ACC112 (cell line): ENCODE measurements around the gene CNR2.
"Not testable (repeated sequence)": the region's sequence is repeated elsewhere in the genome, so short reads cannot be mapped to it uniquely, and the experiment has no call there.

ENCODE experiments used
- H2AFZ ChIP-seq: fragments of 200-600 bp; sonication (generic); one replicate; pipeline ENCODE4 v1.6.0; 2017; ENCODE audit warnings: antibody characterized with exemption, low read length; ENCODE audit not compliant: unreplicated experiment
- H3K27ac ChIP-seq: fragments of 200-600 bp; sonication (generic); 2 replicates; pipeline ENCODE4 v1.5.1; 2014; ENCODE audit warnings: low read depth, mild to moderate bottlenecking, antibody characterized with exemption, low read length, moderate library complexity
- H3K27me3 ChIP-seq: fragments of 200-600 bp; sonication (generic); 2 replicates; pipeline ENCODE4 v1.6.1; 2014; ENCODE audit warnings: mild to moderate bottlenecking, antibody characterized with exemption, low read length, moderate library complexity, mixed read lengths; ENCODE audit not compliant: insufficient read depth
- H3K36me3 ChIP-seq: fragments of 200-600 bp; sonication (generic); 2 replicates; pipeline ENCODE4 v1.6.1; 2016; ENCODE audit warnings: mild to moderate bottlenecking, antibody characterized with exemption, low read length, moderate library complexity, mixed read lengths; ENCODE audit not compliant: insufficient read depth
- H3K4me1 ChIP-seq: fragments of 200-600 bp; sonication (generic); one replicate; pipeline ENCODE4 v1.6.1; 2016; ENCODE audit warnings: low read length, mixed read lengths; ENCODE audit not compliant: insufficient read depth, unreplicated experiment, control insufficient read depth
- H3K4me3 ChIP-seq: fragments of 200-600 bp; sonication (generic); 2 replicates; pipeline ENCODE4 v1.5.1; 2014; ENCODE audit warnings: mild to moderate bottlenecking, low read depth, low read length
- H3K79me2 ChIP-seq: fragments of 200-600 bp; sonication (generic); one replicate; pipeline ENCODE4 v1.6.0; 2016; ENCODE audit warnings: low read length; ENCODE audit not compliant: control insufficient read depth, unreplicated experiment, insufficient read depth

CNR2 gene

DNA sequence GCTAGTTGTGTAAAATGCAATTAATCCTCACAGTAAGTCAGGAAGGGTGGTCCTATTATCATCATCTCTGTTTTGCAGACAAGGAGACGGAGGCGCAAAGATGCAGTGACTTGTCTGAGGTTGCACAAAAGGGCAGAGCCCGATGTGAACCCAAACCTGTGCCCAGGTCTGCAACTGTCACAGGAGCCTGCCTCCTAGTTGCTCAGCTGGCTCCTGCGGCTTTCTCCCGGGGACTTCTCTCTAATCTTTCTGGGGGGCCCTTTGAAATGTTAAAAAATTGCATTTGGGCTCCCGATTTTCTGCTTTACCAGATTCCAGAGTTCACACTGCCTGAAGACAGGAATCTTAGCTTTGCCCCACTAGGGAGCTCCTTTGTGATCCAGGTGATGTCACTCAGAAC is 9.4 kb downstream of the CNR2 start:
- no peaks in the 10 kb centered on the region for H3K36me3 ChIP-seq
- H3K27ac ChIP-seq = no peak overlapping the region
- H2AFZ ChIP-seq = no peak overlapping the region
- H3K79me2 ChIP-seq = no peaks in the 10 kb centered on the region
- peaks cover 39% of the 10 kb centered on the region for H3K27me3 ChIP-seq
- H3K4me1 ChIP-seq = peaks cover 4% of the 10 kb centered on the region
- H3K4me3 ChIP-seq = no peak overlapping the region

DNA sequence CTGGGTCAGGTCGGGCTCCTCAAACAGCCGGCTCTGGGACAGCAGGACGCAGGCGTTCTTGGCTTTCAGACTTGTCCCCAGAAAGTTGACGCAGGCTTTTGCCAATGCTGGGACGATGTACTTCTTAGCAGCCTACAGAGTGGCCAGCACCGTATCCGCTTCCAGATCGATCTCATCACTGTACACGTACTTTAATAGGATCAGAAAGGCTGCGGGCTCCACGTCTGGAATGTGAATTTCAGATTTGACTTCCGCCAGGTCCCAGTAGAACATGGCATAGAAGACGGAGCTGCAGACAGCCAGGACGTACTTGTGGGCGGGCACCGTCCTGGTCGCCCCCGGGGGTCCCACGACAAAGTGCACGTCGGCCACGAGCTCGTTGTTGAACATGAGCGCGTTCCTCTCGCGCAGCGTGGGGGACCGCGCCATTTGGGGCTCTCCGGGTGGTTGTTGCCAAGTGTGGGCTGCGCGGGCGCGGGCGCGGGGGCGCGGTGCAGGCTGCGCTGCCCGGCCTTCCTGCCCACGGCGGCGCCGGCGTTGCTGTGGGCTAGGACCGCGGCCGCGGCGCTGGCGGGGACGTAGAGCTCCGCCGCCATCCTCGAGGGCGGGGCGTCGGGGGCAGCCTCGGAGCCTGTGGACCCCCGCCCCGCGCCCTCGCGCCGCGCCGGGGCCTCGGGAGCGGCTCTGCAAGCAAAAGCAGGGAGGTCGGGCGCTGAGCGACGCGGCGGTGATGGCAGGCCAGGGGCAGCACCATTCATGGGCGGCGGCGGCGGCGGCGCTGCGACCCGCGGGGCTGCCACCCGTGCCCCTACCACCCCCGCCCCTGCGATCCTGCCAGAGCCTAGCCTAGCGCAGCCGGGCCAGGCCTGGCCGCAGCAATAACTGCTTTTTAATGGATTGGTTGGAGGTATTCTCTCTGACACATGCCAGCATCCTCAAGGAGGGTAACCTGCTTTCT is 10.6 kb downstream of the CNR2 start:
- Histone ChIP-seq H3K4me3 (peak overlapping the region; percentile 59), H3K27me3 (peaks cover 35% of the 10 kb centered on the region)

DNA sequence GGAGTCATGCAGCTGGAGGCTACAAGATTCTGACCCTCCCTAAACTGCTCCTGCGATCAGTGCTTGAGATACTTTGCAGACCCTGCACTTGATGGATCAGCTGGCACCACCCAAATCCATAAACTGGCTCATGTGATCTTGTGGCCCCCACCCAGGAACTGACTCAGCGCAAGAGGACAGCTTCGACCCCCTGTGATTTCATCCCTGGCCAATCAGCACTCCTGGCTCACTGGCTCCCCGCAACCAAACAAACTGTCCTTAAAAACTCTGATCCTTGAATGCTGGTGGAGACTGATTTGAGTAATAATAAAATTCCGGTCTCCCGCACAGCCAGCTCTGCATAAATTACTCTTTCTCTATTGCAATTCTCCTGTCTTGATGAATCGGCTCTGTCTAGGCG is 13.1 kb downstream of the CNR2 start:
- not testable (repeated sequence) for H3K27ac ChIP-seq, H3K4me1 ChIP-seq, H3K79me2 ChIP-seq, H2AFZ ChIP-seq, H3K4me3 ChIP-seq, H3K36me3 ChIP-seq
- peaks cover 35% of the 10 kb centered on the region for H3K27me3 ChIP-seq

More for the DNA sequence above, 10.6 kb downstream of the CNR2 start:
- H3K79me2 ChIP-seq = no peaks in the 10 kb centered on the region
- peaks cover 4% of the 10 kb centered on the region for H3K4me1 ChIP-seq
- H2AFZ ChIP-seq = peak overlapping the region; percentile 12
- H3K27ac ChIP-seq = no peak overlapping the region
- no peaks in the 10 kb centered on the region for H3K36me3 ChIP-seq

DNA sequence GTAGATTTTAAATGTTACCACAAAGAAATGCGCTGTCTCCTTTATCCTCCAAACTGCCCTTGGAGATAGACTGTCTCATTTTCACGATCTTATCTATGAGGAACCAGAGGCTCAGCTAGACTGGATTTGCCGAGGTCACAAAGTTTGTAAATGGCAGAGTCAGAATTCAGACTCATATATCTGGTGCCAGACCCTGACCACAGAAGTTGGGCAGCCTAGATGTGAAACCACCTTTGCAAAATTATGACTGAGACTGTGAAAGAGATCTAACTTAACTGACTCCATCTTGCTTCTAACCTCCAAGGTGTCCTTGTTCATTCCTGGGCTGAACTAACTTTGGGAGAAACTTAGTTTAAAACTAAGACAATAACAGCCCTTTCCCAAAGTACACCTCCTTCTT is 14.1 kb downstream of the CNR2 start:
- Histone ChIP-seq H3K4me1 (peaks cover 4% of the 10 kb centered on the region), H3K27me3 (peaks cover 29% of the 10 kb centered on the region), H3K27ac (no peak overlapping the region), H3K79me2 (no peaks in the 10 kb centered on the region), H3K4me3 (no peak overlapping the region), H3K36me3 (no peaks in the 10 kb centered on the region), H2AFZ (no peak overlapping the region)

DNA sequence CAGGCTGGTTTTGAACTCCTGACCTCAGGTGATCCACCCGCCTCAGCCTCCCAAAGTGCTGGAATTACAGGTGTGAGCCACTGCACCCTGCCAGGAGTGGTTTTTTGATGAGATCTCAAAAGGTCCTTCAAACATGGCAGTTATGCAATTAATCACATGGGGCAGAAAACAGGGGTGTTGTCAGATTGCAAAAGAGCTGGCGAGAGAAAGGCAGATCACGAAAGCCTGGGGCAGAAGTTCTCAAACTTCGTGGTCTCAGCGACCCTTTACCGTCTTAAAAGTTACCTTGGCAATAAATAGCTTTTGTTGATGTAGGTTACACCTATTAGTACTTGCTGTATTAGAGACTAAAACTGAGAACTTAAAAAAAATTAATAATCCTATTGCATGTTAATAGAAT is 16.1 kb downstream of the CNR2 start:
- Histone ChIP-seq H3K4me1 (peaks cover 4% of the 10 kb centered on the region), H2AFZ (no peak overlapping the region), H3K79me2 (no peaks in the 10 kb centered on the region), H3K27me3 (peaks cover 13% of the 10 kb centered on the region; the same call in 1 of the 2 replicates), H3K4me3 (no peak overlapping the region), H3K27ac (no peak overlapping the region), H3K36me3 (no peaks in the 10 kb centered on the region)

DNA sequence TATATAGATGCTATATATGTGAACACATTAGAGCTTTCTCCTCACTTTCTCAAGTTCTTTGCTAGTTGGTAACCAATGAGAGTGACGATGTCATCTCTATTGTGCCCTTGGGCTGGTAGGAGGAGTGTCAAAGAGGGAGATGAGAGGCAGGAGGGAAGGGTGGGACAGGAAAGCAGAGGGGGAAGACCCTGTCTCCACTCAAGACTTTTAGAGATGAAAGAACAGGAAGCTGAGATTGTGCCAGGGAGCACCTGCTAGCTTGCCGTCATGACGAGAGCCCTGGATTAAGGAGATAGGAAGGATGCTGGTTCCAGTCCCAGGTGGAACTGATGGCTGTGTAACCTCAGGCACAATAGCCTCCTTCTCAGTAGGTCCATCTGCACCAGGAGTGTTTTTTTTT is 16.7 kb downstream of the CNR2 start:
- Histone ChIP-seq H3K4me3 (no peak overlapping the region), H2AFZ (no peak overlapping the region), H3K27ac (no peak overlapping the region), H3K27me3 (peaks cover 9% of the 10 kb centered on the region; the same call in 1 of the 2 replicates), H3K36me3 (no peaks in the 10 kb centered on the region), H3K4me1 (peaks cover 4% of the 10 kb centered on the region), H3K79me2 (no peaks in the 10 kb centered on the region)

DNA sequence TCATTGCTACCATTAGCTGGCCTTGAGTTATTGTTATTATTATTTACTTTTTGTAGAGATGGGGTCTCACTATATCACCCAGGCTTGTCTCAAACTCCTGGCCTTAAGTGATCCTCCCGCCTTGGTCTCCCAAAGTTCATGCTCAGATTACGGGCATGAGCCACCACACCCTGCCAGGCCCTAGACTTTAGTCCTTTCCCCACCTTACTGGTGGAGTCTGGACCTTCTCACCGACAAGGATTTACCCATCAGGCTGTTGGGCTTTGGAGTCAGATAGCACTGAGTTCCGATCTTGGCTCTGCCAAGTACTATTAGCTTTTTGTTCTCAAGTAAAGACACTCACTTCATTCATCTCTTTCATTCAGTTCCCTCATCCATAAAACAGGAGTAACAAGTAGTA is 17.2 kb downstream of the CNR2 start:
- no peaks in the 10 kb centered on the region for H3K79me2 ChIP-seq
- H3K27ac ChIP-seq = no peak overlapping the region
- H3K36me3 ChIP-seq = no peaks in the 10 kb centered on the region

DNA sequence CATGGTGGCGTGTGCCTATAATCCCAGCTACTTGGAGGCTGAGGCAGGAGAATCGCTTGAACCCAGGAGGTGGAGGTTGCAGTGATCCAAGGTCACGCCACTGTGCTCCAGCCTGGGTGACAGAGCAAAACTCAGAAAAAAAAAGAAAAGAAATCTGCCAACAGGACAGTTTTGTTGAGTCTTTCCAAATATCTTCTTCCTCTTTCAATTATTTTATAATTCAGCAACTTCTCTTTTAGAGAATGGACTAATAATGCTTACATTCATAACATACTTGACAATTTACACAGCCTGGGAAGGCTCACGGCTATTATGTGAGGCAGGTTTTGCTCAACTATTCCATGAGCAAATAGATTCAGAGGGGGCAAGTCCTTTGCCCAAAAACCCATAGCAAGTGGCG is 18.1 kb downstream of the CNR2 start:
- Histone ChIP-seq H3K79me2 (no peaks in the 10 kb centered on the region), H3K36me3 (no peaks in the 10 kb centered on the region), H3K4me3 (no peak overlapping the region), H3K4me1 (peaks cover 2% of the 10 kb centered on the region), H3K27me3 (0 out of 2 replicates have a peak, but pooled peaks cover 3% of the 10 kb centered on the region), H2AFZ (no peak overlapping the region), H3K27ac (no peak overlapping the region)

More for the DNA sequence above, 17.2 kb downstream of the CNR2 start:
- 0 out of 2 replicates have a peak, but pooled peaks cover 4% of the 10 kb centered on the region for H3K27me3 ChIP-seq
- no peak overlapping the region for H2AFZ ChIP-seq
- H3K4me1 ChIP-seq = peaks cover 4% of the 10 kb centered on the region
- no peak overlapping the region for H3K4me3 ChIP-seq

DNA sequence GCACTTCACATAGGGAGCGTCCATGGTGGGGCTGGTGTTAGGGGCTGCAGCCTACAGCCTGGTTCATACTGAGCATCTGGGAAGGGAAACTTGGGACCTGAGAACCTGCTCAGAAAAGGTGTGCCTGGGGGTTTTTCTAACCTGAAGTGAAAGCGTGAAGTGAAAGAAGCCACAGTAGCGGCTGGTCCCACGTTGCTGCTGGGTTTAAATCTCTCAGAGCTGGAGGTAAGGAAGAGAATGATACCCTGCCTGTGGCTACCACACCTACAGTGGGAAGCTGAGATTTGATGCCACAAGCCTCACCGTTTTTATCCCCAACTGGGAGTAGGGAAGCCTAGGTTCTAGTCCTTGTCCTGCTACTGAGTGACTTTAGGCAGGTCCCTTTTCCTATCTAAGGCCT is 24.1 kb downstream of the CNR2 start:
- no peak overlapping the region for H3K27ac ChIP-seq

DNA sequence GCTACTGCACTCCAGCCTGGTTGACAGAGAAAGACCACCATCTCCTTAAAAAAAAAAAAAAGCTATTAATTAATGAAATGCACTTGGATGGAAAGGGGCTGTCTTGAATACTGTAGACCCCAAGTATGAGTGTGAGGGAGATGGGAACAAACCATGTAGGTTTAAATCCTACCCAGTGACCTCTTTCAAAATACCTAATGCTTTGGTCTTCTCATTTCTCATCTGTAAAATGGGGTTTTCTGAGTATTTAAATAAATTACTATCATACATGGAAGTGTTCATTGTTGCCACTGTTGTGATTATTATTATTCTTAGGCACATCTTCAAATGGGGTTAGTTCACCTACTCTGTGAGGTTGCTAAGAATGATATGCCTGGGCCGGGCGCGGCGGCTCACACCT is 27.9 kb downstream of the CNR2 start:
- no peaks in the 10 kb centered on the region for H3K4me1 ChIP-seq
- no peak overlapping the region for H3K4me3 ChIP-seq
- H3K27ac ChIP-seq = no peak overlapping the region
- H3K79me2 ChIP-seq = no peaks in the 10 kb centered on the region
- H3K27me3 ChIP-seq = no peaks in the 10 kb centered on the region
- H3K36me3 ChIP-seq = no peaks in the 10 kb centered on the region
- H2AFZ ChIP-seq = no peak overlapping the region

More for the DNA sequence above, 24.1 kb downstream of the CNR2 start:
- no peak overlapping the region for H2AFZ ChIP-seq
- H3K36me3 ChIP-seq = no peaks in the 10 kb centered on the region
- H3K4me3 ChIP-seq = no peak overlapping the region
- 0 out of 2 replicates have a peak, but pooled peaks cover 3% of the 10 kb centered on the region for H3K27me3 ChIP-seq
- H3K4me1 ChIP-seq = no peaks in the 10 kb centered on the region
- H3K79me2 ChIP-seq = no peaks in the 10 kb centered on the region

DNA sequence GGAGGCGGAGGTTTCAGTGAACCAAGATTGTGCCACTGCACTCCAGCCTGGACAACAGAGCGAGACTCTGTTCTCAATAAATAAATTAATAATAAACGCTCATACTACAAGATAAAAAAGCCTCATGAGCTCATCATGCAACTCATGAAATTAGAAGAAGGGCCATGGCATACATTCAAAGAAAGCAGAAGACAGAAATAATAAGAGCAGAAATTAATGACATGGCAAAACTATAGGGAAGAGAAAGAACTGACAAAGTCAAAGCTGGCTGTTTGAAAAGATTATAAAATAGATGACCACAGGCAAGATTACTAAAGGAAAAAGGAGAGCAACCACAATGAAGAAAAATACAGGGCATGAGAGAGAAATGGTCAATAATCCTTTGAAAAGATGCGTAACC is 30.4 kb downstream of the CNR2 start:
- Histone ChIP-seq H3K27ac (no peak overlapping the region), H3K27me3 (no peaks in the 10 kb centered on the region), H2AFZ (no peak overlapping the region), H3K4me3 (no peak overlapping the region), H3K36me3 (no peaks in the 10 kb centered on the region), H3K79me2 (no peaks in the 10 kb centered on the region), H3K4me1 (no peaks in the 10 kb centered on the region)
